Duodenal mucosa (tissue), 2 donors: ENCODE results near the gene THOC5.

Experiments
- H3K27ac ChIP-seq: one replicate; pipeline ENCODE4 v1.7.0; 2013; ENCODE audit warnings: low read depth, low read length
- H3K27me3 ChIP-seq, 2 donors: one replicate each; pipeline ENCODE4 v1.7.0; 2013; ENCODE audit warnings: low read length in 2 of 2, control low read depth in 1 of 2; ENCODE audit not compliant: insufficient read depth in 2 of 2, control insufficient read depth in 1 of 2
- H3K36me3 ChIP-seq, 2 donors: one replicate each; pipeline ENCODE4 v1.7.0; 2013; ENCODE audit warnings: low read length in 2 of 2, control low read depth in 1 of 2; ENCODE audit not compliant: insufficient read depth in 2 of 2, control insufficient read depth in 1 of 2
- H3K4me1 ChIP-seq, 2 donors: one replicate each; pipeline ENCODE4 v1.7.0; 2013; ENCODE audit warnings: low read length in 2 of 2, control low read depth in 1 of 2; ENCODE audit not compliant: insufficient read depth in 2 of 2, control insufficient read depth in 1 of 2
- H3K4me3 ChIP-seq, 2 donors: one replicate each; pipeline ENCODE4 v1.7.0; 2013; ENCODE audit warnings: low read length in 2 of 2, low read depth in 1 of 2
- H3K9ac ChIP-seq, 2 donors: one replicate each; pipeline ENCODE4 v1.7.0; 2013; ENCODE audit warnings: low read length in 2 of 2, low read depth in 1 of 2
- H3K9me3 ChIP-seq, 2 donors: one replicate each; pipeline ENCODE4 v1.7.0; 2013; ENCODE audit warnings: low read length in 2 of 2, control low read depth in 1 of 2; ENCODE audit not compliant: control insufficient read depth in 1 of 2

The THOC5 gene

DNA sequence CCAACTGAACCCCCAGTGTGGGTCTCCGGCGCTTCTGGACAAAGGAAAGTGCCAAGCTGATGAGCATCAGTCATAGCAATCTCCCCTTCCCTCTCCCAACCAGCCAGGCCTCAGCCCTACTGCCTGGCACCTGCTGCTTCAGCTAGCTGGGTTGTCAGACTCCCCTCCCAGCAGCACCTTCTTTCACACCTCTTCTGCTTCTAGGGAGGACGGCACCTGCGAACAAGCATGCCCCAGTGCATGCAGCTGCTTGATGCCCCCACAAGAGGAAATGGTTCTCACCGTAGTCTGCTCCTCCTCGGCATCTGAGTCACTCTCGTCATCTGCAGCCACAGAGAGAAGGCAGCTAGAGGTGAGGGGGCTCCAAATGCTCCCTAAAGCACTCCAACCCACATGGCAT is 25.4 kb downstream of the THOC5 start:
- Histone ChIP-seq H3K9me3 (no peaks in the 10 kb centered on the region), H3K4me3 (no peak overlapping the region), H3K27ac (no peak overlapping the region), H3K4me1 (no peaks in the 10 kb centered on the region), H3K36me3 (peaks cover 40 to 77% of the 10 kb centered on the region in 2 donors), H3K9ac (no peak overlapping the region), H3K27me3 (no peaks in the 10 kb centered on the region)

DNA sequence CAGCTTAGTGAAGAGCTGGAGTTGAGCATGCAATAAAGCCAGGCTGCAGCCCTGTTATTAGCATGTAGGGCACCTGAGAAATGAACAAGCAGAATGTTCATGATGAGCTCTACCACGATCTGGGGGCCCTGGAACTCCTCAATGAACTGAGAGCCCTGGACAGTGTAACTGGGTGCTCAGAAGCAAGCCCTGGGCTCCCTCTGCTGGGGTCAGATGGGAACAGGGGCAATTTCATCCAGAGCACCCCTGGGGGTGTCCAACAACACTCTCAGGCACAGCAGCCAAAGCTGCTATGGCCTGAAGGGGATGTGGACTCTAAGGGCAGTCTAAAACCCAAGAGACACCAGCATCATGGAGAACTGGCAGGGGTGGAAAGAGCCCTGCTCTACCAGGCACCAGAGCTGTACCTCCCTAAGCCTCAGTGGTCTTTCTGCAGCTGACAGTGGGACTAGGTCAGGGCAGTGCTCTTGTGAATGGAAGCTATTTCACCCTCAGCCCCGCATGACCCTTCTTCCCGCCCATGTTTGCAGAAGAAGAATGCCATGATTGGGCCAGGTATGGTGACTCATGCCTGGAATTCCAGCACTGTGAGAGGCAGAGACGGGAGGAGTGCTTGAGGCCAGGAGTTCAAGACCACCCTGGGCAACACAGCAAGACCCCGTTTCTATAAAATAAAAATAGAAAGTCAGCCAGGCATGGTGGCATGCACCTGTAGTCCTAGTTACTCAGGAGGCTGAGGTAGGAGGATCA is 28.9 kb downstream of the THOC5 start:
- no peak overlapping the region for H3K27ac ChIP-seq
- H3K36me3 ChIP-seq: peaks cover 44 to 75% of the 10 kb centered on the region in 2 donors
- no peaks in the 10 kb centered on the region for H3K4me1 ChIP-seq

DNA sequence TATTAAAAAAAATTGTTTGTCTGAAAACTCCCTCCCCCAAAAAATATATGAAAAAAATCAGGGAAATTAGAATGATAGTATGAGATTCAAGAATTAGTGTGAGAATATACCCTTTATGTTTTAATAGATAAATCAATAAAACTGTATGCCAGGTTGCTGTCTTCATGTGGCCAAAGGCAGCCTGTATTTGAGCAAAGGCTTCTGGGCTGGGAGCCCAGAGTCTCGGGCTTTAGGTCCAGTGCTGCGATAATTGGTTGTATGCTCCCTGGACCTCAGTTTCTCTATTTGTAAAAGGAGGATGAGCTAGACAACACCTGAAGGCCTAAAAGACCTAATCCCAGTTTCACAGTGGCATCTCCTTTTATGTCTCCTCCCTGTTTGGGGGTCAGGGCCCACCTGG is 29.8 kb downstream of the THOC5 start:
- H3K27ac ChIP-seq: no peak overlapping the region
- H3K4me3 ChIP-seq: no peak overlapping the region
- H3K4me1 ChIP-seq: no peaks in the 10 kb centered on the region
- H3K9me3 ChIP-seq: no peaks in the 10 kb centered on the region
- no peak overlapping the region for H3K9ac ChIP-seq
- H3K36me3 ChIP-seq: peaks cover 51 to 75% of the 10 kb centered on the region in 2 donors
- no peaks in the 10 kb centered on the region for H3K27me3 ChIP-seq

More for the DNA sequence above, 28.9 kb downstream of the THOC5 start:
- H3K27me3 ChIP-seq: no peaks in the 10 kb centered on the region
- H3K9me3 ChIP-seq: no peaks in the 10 kb centered on the region
- no peak overlapping the region for H3K9ac ChIP-seq
- H3K4me3 ChIP-seq: no peak overlapping the region

GRCh38 chr22:29521526-29521925 is 32.0 kb downstream of the THOC5 start:
- Histone ChIP-seq H3K9ac (no peak overlapping the region), H3K4me1 (no peaks in the 10 kb centered on the region), H3K9me3 (no peaks in the 10 kb centered on the region), H3K27me3 (no peaks in the 10 kb centered on the region), H3K36me3 (peaks cover 57 to 76% of the 10 kb centered on the region in 2 donors), H3K4me3 (no peak overlapping the region), H3K27ac (no peak overlapping the region)

GRCh38 chr22:29520851-29521250 is 32.7 kb downstream of the THOC5 start:
- H3K4me3 ChIP-seq: no peak overlapping the region
- no peak overlapping the region for H3K27ac ChIP-seq
- H3K9ac ChIP-seq: no peak overlapping the region
- no peaks in the 10 kb centered on the region for H3K9me3 ChIP-seq
- H3K36me3 ChIP-seq: peaks cover 56 to 79% of the 10 kb centered on the region in 2 donors
- H3K27me3 ChIP-seq: no peaks in the 10 kb centered on the region
- H3K4me1 ChIP-seq: no peaks in the 10 kb centered on the region

GRCh38 chr22:29519996-29520395 is 33.6 kb downstream of the THOC5 start:
- peaks cover 48 to 79% of the 10 kb centered on the region in 2 donors for H3K36me3 ChIP-seq
- H3K9me3 ChIP-seq: no peaks in the 10 kb centered on the region
- H3K27ac ChIP-seq: no peak overlapping the region
- no peak overlapping the region for H3K4me3 ChIP-seq
- H3K4me1 ChIP-seq: no peaks in the 10 kb centered on the region
- H3K27me3 ChIP-seq: no peaks in the 10 kb centered on the region
- H3K9ac ChIP-seq: no peak overlapping the region

- Histone ChIP-seq H3K4me1 (no peaks in the 10 kb centered on the region), H3K4me3 (no peak overlapping the region), H3K27ac (no peak overlapping the region), H3K36me3 (peaks cover 44 to 67% of the 10 kb centered on the region in 2 donors), H3K9me3 (no peaks in the 10 kb centered on the region), H3K9ac (no peak overlapping the region), H3K27me3 (no peaks in the 10 kb centered on the region)
These were observed 35.1 kb downstream of the THOC5 start for GRCh38 chr22:29518427-29518826.

DNA sequence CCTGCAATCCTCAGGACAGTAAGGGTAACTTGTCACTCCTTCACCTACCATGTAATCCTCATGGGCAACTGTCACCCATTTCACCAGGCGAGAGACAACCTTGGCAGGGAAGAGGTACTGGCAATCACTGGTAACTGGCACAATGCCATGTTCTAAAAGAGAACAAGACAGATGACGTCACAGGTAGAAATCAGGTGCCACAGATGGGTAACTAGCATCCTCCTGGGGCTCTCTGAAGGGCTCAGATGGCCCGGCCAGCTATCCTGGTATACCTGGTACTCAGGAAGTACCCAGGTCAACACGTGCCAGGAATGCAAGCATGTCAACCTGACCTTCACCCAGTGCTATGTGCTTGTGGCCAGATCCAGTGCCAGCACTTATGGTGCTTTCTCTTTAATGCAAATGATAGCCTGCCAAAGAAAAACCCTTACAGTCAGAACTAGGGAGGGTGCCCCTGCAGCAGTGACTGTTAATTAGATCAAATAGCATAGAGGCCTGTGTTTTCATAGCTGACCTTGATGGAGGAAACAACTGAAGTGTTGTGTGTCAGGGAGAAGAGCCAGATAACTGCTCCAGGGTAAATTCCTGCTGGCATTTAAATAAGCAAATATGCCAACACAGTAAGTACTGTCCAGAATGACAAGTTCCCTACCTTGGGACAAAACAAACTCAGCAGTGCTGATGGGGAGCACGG is 36.2 kb downstream of the THOC5 start:
- no peaks in the 10 kb centered on the region for H3K27me3 ChIP-seq
- H3K36me3 ChIP-seq: peaks cover 44 to 69% of the 10 kb centered on the region in 2 donors
- no peak overlapping the region for H3K27ac ChIP-seq
- no peak overlapping the region for H3K4me3 ChIP-seq
- H3K4me1 ChIP-seq: no peaks in the 10 kb centered on the region
- H3K9ac ChIP-seq: no peak overlapping the region
- no peaks in the 10 kb centered on the region for H3K9me3 ChIP-seq

- Histone ChIP-seq H3K27ac (no peak overlapping the region), H3K27me3 (no peaks in the 10 kb centered on the region), H3K9me3 (no peaks in the 10 kb centered on the region), H3K36me3 (peaks cover 39 to 72% of the 10 kb centered on the region in 2 donors), H3K9ac (no peak overlapping the region), H3K4me3 (no peak overlapping the region), H3K4me1 (no peaks in the 10 kb centered on the region)
These were observed 41.5 kb downstream of the THOC5 start for GRCh38 chr22:29512031-29512430.

- peaks cover 35 to 71% of the 10 kb centered on the region in 2 donors for H3K36me3 ChIP-seq
- H3K27me3 ChIP-seq: no peaks in the 10 kb centered on the region
- no peaks in the 10 kb centered on the region for H3K4me1 ChIP-seq
- H3K4me3 ChIP-seq: no peak overlapping the region
- H3K27ac ChIP-seq: no peak overlapping the region
- no peaks in the 10 kb centered on the region for H3K9me3 ChIP-seq
- no peak overlapping the region for H3K9ac ChIP-seq
These were observed 42.3 kb downstream of the THOC5 start for GRCh38 chr22:29511126-29511862.
